Activated T-cell treated with anti-CD3 and anti-CD28 coated beads, Interleukin-2, amount 50 U/mL, for 4 hours (primary cell): ENCODE results near the gene MCTP2. TPM values are rescaled to one million over a fixed set of nuclear protein-coding genes. Genes with fewer than 3 reads are reported as not detected.

Experiments used
- ATAC-seq, 2 donors: fragments of 200-7000 bp; cut with Tn5 transposase; one replicate each; pipeline ENCODE4 v1.10.0; 2021
- DNase-seq: peaks from one replicate; pipeline ENCODE4 v3.0.0-alpha.2; 2020
- H3K27me3 Mint-ChIP-seq: one replicate; pipeline ENCODE4 v1.8.0; 2021; ENCODE audit warnings: low read depth, mixed read lengths
- H3K36me3 Mint-ChIP-seq: one replicate; pipeline ENCODE4 v1.8.0; 2022; ENCODE audit warnings: mixed read lengths; ENCODE audit not compliant: insufficient read depth
- H3K4me1 Mint-ChIP-seq: one replicate; pipeline ENCODE4 v1.8.0; 2021; ENCODE audit warnings: low read depth, mixed read lengths
- H3K4me3 Mint-ChIP-seq: one replicate; pipeline ENCODE4 v1.8.0; 2021; ENCODE audit warnings: mild to moderate bottlenecking, moderate library complexity, mixed read lengths
- H3K9me3 Mint-ChIP-seq: one replicate; pipeline ENCODE4 v1.8.0; 2021; ENCODE audit warnings: mixed read lengths
- total RNA-seq, 3 donors: library from RNA; stranded (reverse); gene quantifications; one replicate each; pipeline ENCODE4 v1.2.1, GENCODE V29; 2021

The MCTP2 gene
- total RNA-seq, 3 donors from 2014 or later, result 9.5 to 18.1 (median 14.2) TPM

- Mint-ChIP-seq H3K4me1 (peaks cover 38% of the 10 kb centered on the region), H3K27me3 (no peaks in the 10 kb centered on the region), H3K4me3 (no peak overlapping the region), H3K36me3 (peaks cover 17% of the 10 kb centered on the region), H3K9me3 (no peaks in the 10 kb centered on the region)
- no peak for DNase-seq
- ATAC-seq, result no peak
These were observed 32.2 kb downstream of the MCTP2 start for GRCh38 chr15:94263341-94264273.

GRCh38 chr15:94265009-94265408 lies 33.6 kb downstream of the MCTP2 start:
- peaks cover 14% of the 10 kb centered on the region for H3K36me3 Mint-ChIP-seq
- no peak for DNase-seq
- H3K27me3 Mint-ChIP-seq, result no peaks in the 10 kb centered on the region
- H3K4me3 Mint-ChIP-seq, result no peak overlapping the region
- no peak for ATAC-seq
- H3K4me1 Mint-ChIP-seq, result peaks cover 32% of the 10 kb centered on the region
- H3K9me3 Mint-ChIP-seq, result no peaks in the 10 kb centered on the region

GRCh38 chr15:94265982-94266381 lies 34.6 kb downstream of the MCTP2 start:
- no peaks in the 10 kb centered on the region for H3K9me3 Mint-ChIP-seq
- no peak overlapping the region for H3K4me3 Mint-ChIP-seq
- DNase-seq (no peak), ATAC-seq (no peak)
- peaks cover 9% of the 10 kb centered on the region for H3K36me3 Mint-ChIP-seq
- H3K27me3 Mint-ChIP-seq, result no peaks in the 10 kb centered on the region
- H3K4me1 Mint-ChIP-seq, result peaks cover 29% of the 10 kb centered on the region

- DNase-seq (no peak), ATAC-seq (no peak)
- Mint-ChIP-seq H3K4me1 (peaks cover 28% of the 10 kb centered on the region), H3K9me3 (no peaks in the 10 kb centered on the region), H3K4me3 (no peak overlapping the region), H3K27me3 (no peaks in the 10 kb centered on the region), H3K36me3 (peaks cover 9% of the 10 kb centered on the region)
These were observed 35.4 kb downstream of the MCTP2 start for GRCh38 chr15:94266789-94267188.

- ATAC-seq, result no peak
These were observed 38.6 kb downstream of the MCTP2 start for GRCh38 chr15:94269954-94270353.

GRCh38 chr15:94270570-94270969 lies 39.2 kb downstream of the MCTP2 start:
- peaks cover 21% of the 10 kb centered on the region for H3K4me1 Mint-ChIP-seq
- H3K4me3 Mint-ChIP-seq, result no peak overlapping the region
- peaks cover 9% of the 10 kb centered on the region for H3K36me3 Mint-ChIP-seq
- DNase-seq, result no peak
- ATAC-seq, result no peak
- no peaks in the 10 kb centered on the region for H3K9me3 Mint-ChIP-seq
- H3K27me3 Mint-ChIP-seq, result no peaks in the 10 kb centered on the region

More at GRCh38 chr15:94269954-94270353, 38.6 kb downstream of the MCTP2 start:
- no peak for DNase-seq
- Mint-ChIP-seq H3K4me1 (peaks cover 21% of the 10 kb centered on the region), H3K9me3 (no peaks in the 10 kb centered on the region), H3K36me3 (peaks cover 9% of the 10 kb centered on the region), H3K27me3 (no peaks in the 10 kb centered on the region), H3K4me3 (no peak overlapping the region)

- peak; percentile 40 to 85 for ATAC-seq
- no peaks in the 10 kb centered on the region for H3K9me3 Mint-ChIP-seq
- H3K27me3 Mint-ChIP-seq, result no peaks in the 10 kb centered on the region
- no peak for DNase-seq
- peaks cover 3% of the 10 kb centered on the region for H3K36me3 Mint-ChIP-seq
- H3K4me3 Mint-ChIP-seq, result no peak overlapping the region
- H3K4me1 Mint-ChIP-seq, result peaks cover 11% of the 10 kb centered on the region
These were observed 41.0 kb downstream of the MCTP2 start for GRCh38 chr15:94272251-94272898.

- peaks cover 14% of the 10 kb centered on the region for H3K4me1 Mint-ChIP-seq
These were observed 42.5 kb downstream of the MCTP2 start for GRCh38 chr15:94273826-94274225.

GRCh38 chr15:94274745-94275144 lies 43.4 kb downstream of the MCTP2 start:
- no peaks in the 10 kb centered on the region for H3K9me3 Mint-ChIP-seq
- ATAC-seq, result peak in 1 of 2 donors; percentile 40
- H3K4me3 Mint-ChIP-seq, result no peak overlapping the region
- DNase-seq, result no peak
- H3K4me1 Mint-ChIP-seq, result peaks cover 21% of the 10 kb centered on the region
- H3K36me3 Mint-ChIP-seq, result peaks cover 8% of the 10 kb centered on the region
- H3K27me3 Mint-ChIP-seq, result no peaks in the 10 kb centered on the region

More at GRCh38 chr15:94273826-94274225, 42.5 kb downstream of the MCTP2 start:
- Mint-ChIP-seq H3K4me3 (no peak overlapping the region), H3K27me3 (no peaks in the 10 kb centered on the region), H3K9me3 (no peaks in the 10 kb centered on the region), H3K36me3 (peaks cover 3% of the 10 kb centered on the region)
- ATAC-seq (no peak), DNase-seq (no peak)

GRCh38 chr15:94277485-94277884 lies 46.1 kb downstream of the MCTP2 start:
- Mint-ChIP-seq H3K9me3 (peaks cover 19% of the 10 kb centered on the region), H3K36me3 (peaks cover 29% of the 10 kb centered on the region), H3K4me1 (peaks cover 38% of the 10 kb centered on the region), H3K4me3 (no peak overlapping the region), H3K27me3 (no peaks in the 10 kb centered on the region)
- ATAC-seq (no peak), DNase-seq (no peak)

- H3K27me3 Mint-ChIP-seq, result no peaks in the 10 kb centered on the region
- ATAC-seq, result no peak
- H3K9me3 Mint-ChIP-seq, result peaks cover 19% of the 10 kb centered on the region
- H3K4me3 Mint-ChIP-seq, result no peak overlapping the region
- DNase-seq, result no peak
- H3K4me1 Mint-ChIP-seq, result peaks cover 42% of the 10 kb centered on the region
- peaks cover 32% of the 10 kb centered on the region for H3K36me3 Mint-ChIP-seq
These were observed 48.4 kb downstream of the MCTP2 start for GRCh38 chr15:94279736-94280135.

GRCh38 chr15:94280301-94280700 lies 48.9 kb downstream of the MCTP2 start:
- Mint-ChIP-seq H3K4me3 (peak overlapping the region; percentile 19), H3K36me3 (peaks cover 32% of the 10 kb centered on the region), H3K4me1 (peaks cover 41% of the 10 kb centered on the region), H3K9me3 (peaks cover 19% of the 10 kb centered on the region), H3K27me3 (no peaks in the 10 kb centered on the region)
- DNase-seq, result no peak
- ATAC-seq, result no peak

GRCh38 chr15:94282269-94283250 lies 51.2 kb downstream of the MCTP2 start:
- H3K9me3 Mint-ChIP-seq, result peaks cover 19% of the 10 kb centered on the region
- DNase-seq, result no peak
- no peak for ATAC-seq

GRCh38 chr15:94286583-94286982 lies 55.2 kb downstream of the MCTP2 start:
- Mint-ChIP-seq H3K4me3 (no peak overlapping the region), H3K27me3 (no peaks in the 10 kb centered on the region), H3K36me3 (peaks cover 19% of the 10 kb centered on the region), H3K9me3 (peaks cover 15% of the 10 kb centered on the region), H3K4me1 (peaks cover 43% of the 10 kb centered on the region)
- no peak for DNase-seq
- no peak for ATAC-seq

More at GRCh38 chr15:94282269-94283250, 51.2 kb downstream of the MCTP2 start:
- peaks cover 54% of the 10 kb centered on the region for H3K4me1 Mint-ChIP-seq
- no peak overlapping the region for H3K4me3 Mint-ChIP-seq
- H3K27me3 Mint-ChIP-seq, result no peaks in the 10 kb centered on the region
- H3K36me3 Mint-ChIP-seq, result peaks cover 32% of the 10 kb centered on the region
